Measurements from ENCODE around the gene IFIT1B.

Gene IFIT1B

DNA sequence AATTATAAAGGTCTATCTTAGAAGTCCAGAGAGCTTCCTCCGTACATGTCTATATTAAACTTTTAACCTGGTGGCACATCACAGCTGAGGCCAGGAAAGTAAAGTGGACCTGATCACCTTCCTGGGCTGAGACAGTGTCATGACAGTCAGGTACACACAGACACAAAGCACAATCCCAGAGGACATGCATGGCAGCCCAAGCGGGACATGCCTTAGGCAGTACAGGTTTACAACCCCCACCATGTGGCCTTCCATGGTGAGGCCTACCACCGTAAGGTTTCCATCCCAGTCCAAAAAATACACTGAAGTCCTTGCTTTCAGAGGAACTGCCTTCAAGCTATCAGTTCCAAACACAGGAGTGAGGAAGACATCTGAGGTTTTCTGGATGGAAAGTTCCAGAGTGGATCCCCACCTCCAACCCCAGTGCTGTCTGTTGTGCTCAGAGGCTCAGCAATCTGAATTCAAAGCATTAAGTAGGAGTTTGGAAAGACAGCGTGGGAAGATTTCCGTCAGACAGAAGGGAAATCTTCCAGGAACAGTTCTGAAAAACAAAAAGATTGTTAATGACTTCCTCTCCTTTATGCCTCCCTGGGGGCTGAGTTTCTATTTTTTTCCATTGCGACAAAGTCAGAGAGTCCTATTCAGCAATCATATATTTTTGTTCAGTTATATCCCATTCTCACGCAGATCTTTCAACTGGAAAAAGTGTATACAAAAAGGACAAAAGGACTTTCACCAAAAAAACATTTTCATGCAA lies 30.0 kb upstream of the IFIT1B start:
- peak in 12 of 56 donors; percentile 16 to 52 (median 36) for DNase-seq

- DNase-seq = no peak
Measured at GRCh38 chr10:89348481-89348880, 29.4 kb upstream of the IFIT1B start.

GRCh38 chr10:89348975-89349374 lies 28.9 kb upstream of the IFIT1B start:
- DNase-seq = no peak

GRCh38 chr10:89350631-89351315 lies 27.1 kb upstream of the IFIT1B start:
- peak in 2 of 56 donors; percentile 11 to 28 for DNase-seq

DNA sequence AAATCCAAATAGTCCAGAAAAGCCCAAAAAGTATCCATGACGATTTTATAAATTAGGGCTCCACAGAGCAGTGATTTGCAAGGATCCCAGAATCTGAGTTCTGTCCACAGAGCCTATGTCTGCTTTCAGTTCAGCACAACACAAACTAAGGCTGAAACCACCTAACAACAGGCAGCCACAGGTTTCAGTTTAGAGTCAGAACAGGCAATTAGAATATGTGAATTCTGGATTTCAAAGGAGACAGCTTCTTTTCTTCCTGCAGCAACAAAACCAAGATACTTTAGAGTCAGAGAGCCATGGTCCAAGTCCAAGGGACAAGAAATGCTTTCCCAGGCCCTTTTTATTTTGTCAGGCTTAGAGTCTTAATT lies 26.5 kb upstream of the IFIT1B start:
- DNase-seq = no peak

DNA sequence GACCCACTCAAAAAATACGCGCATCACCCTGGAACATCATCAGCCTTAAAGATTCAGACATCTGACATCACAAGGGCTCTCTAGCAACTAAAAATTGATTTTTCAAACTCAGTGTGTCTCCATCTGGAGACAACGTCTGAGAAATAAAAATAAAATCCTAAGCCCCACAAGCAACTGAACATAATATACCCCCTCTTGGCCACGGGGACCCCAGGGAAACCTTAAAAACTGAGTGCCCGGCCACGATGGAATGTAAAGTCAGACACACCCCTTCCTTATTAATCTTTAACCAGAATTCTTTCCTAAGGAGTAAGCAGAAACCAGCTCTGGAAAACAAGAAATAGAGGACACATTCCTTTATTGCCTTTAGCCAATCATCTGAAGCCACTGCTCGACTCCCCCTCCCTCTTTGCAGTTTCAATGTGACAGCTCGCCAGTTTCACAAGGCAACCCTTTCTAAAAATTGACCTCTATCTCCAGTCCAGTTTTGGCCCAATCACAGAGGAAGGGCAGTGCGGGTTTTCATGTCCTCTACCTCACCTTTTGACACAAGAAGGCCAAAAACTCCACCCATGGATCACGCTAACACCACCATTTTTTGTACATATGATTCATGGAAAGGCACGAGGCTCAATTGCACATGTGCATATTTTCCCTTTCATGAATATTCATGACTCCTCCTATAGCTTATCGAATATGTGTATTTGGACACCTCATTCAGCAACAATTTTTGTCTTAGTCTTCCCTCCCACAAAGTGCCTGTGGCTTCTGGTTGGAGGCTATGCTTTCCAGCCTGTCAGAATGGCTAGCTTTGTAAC lies 25.9 kb upstream of the IFIT1B start:
- DNase-seq = peak in 1 of 56 donors; percentile 12

DNA sequence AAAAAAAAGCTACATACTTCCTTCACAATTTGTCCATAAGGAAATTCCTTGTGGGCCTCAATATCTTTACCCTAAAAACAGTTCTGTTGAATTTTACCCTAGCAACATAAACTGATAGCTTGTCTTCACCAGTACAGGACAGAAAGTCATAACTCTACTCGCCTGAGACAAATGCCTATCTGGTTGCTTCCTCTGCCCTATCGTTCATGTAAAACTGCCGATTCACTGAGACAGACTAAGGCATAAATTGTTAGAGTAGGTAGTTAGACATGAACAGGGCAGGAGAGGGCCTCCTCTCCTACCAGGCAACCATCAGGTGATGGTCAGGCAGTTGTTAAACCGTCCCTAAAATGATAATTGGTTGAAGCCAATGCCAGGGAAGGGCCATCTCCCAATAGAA lies 25.1 kb upstream of the IFIT1B start:
- no peak for DNase-seq

DNA sequence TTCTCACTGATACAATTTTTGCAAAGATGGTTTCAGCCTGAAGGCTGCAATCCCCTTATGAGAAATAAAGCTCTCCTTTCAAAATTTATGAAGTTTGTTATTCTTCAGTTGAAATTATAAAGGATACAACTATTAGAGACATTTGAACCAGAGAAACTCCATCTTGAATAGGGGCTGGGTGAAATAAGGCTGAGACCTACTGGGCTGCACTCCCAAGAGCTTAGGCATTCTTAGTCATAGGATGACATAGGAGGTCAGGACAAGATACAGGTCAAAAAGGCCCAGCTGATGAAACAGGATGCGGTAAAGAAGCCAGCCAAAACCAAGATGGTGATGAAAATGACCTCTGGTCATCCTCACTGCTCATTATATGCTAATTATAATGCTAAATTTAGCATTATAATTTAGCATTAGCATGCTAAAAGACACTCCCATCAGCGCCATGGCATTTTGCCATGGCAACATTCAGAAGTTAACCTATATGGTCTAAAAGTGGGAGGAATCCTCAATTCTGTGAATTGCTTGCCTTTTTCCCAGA lies 22.4 kb upstream of the IFIT1B start:
- no peak for DNase-seq

GRCh38 chr10:89357096-89357495 lies 20.8 kb upstream of the IFIT1B start:
- DNase-seq = no peak

GRCh38 chr10:89357975-89358374 lies 19.9 kb upstream of the IFIT1B start:
- no peak for DNase-seq

DNA sequence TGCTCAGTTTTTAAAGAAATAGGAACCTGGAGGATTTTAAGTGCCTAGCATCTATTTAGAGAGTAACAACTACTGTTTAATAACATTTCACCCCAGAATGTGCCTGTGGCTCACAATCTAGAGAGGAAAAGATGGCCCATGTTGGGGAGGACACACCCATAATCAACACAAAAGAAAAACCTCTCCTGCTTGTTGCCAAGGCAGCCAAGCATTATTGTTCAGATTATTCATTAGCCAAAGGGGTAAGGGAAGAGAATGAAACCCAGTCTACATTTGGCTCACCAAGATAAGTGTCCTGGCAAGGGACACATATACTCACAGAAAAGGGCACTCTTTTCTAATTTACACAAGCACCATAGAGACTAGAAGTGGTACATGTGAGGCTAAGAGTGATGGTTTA lies 17.7 kb upstream of the IFIT1B start:
- DNase-seq = no peak

- DNase-seq = no peak
Measured at GRCh38 chr10:89362929-89363328, 14.9 kb upstream of the IFIT1B start.

- no peak for DNase-seq
Measured at GRCh38 chr10:89363729-89364442, 14.0 kb upstream of the IFIT1B start.

DNA sequence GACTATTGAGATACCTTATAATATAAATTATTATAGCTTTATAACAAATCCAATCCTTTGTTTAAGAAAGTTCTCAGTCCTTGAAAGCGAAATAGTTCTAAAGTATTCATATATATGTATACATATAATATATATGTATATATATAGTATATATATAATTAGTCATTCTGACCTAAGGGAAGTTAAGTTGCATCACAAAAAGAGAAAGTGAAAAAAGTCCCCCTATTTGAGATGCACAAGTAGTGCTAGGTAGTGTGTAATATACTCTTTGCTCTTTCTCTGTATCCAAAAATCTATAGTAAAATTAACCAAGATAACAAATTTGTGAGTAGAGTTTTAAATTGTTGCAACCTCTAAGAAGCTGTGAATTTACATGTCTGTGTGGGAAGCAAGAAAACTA lies 13.3 kb upstream of the IFIT1B start:
- DNase-seq = no peak

GRCh38 chr10:89367529-89367928 lies 10.3 kb upstream of the IFIT1B start:
- peak in 11 of 56 donors; percentile 6 to 57 (median 19) for DNase-seq

GRCh38 chr10:89368129-89368528 lies 9.7 kb upstream of the IFIT1B start:
- no peak for DNase-seq

DNA sequence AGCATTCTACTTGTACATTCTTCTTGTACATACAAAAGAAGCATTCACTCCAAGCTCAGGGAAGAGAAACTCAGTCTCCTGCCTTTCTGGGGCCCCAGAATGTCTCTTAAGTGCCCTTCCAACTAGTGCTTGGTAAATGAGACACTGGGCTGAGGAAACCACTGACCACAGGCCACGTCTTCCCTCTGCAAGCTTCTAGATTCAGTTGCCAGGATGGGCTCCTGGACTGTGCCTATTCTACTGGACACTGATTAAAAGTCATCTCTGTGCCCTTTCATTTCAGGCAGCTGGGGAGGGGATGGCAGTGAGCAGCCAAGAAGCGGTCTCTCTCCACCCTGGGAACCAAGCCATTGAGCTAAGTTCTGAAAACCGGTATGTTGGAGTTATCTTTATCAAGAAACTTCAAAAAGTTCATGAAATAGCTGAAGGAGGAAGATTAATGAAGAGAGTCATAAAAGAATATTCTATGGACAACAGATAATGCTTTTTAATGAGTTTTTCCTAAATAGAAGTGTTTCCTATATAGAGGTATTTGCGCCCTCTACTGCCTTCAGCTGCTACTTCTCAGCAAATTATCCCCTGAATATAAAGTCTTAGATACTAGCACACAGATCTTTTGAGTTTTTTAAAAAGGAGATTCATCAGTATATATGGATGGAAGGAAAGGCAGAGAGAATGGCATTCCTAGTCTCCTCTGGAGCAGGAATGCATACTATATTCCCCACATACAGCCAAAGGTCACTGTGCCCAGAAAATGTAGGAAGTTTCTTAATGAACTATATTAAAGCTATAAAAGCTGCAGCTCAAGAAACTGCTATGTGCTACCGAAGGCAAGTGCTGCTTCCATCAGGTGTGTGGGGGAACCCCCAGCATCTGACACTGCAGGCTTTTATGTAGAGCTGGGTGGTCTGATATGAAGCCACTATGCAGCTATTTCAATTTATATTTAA lies 8.4 kb upstream of the IFIT1B start:
- DNase-seq = peak in 21 of 56 donors; percentile 12 to 60 (median 25)

GRCh38 chr10:89371079-89371478 lies 6.8 kb upstream of the IFIT1B start:
- no peak for DNase-seq

- DNase-seq = no peak
Measured at GRCh38 chr10:89371987-89372386, 5.9 kb upstream of the IFIT1B start.
